22Rv1 (cell line): ENCODE data around the gene SPP1.

Experiments used
- ZFX ChIP-seq: fragments of 450-650 bp; IDR thresholded peaks from 2 replicates; pipeline ENCODE4 v1.6.1; 2017; ENCODE audit warnings: antibody characterized with exemption, borderline replicate concordance
- TF ChIP-seq, protein P1 (sequence below): fragments of 450-650 bp; IDR thresholded peaks from 2 replicates; pipeline ENCODE4 v1.5.1; 2017; ENCODE audit warnings: mild to moderate bottlenecking

DNA sequence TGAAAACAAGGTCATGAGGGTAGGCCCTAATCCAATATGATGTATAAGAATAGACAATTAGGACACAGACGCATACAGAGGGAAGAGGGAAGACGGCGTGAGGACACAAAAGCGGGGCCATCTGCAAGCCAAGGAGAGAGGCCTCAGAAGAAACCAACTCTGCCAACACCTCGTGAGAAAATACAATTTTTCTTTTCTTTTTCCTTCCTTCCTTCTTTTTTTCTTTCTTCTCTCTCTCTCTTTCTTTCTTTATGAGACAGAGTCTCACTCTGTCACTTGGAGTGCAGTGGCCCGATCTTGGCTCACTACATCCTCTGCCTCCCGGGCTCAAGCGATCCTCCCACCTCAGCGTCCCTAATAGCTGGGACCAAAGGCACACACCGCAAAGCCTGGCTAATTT lies 30.4 kb downstream of the SPP1 start:
- TF ChIP-seq, protein P1, sequence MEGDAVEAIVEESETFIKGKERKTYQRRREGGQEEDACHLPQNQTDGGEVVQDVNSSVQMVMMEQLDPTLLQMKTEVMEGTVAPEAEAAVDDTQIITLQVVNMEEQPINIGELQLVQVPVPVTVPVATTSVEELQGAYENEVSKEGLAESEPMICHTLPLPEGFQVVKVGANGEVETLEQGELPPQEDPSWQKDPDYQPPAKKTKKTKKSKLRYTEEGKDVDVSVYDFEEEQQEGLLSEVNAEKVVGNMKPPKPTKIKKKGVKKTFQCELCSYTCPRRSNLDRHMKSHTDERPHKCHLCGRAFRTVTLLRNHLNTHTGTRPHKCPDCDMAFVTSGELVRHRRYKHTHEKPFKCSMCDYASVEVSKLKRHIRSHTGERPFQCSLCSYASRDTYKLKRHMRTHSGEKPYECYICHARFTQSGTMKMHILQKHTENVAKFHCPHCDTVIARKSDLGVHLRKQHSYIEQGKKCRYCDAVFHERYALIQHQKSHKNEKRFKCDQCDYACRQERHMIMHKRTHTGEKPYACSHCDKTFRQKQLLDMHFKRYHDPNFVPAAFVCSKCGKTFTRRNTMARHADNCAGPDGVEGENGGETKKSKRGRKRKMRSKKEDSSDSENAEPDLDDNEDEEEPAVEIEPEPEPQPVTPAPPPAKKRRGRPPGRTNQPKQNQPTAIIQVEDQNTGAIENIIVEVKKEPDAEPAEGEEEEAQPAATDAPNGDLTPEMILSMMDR = no peak
- TF ChIP-seq ZFX = no peak
